Measurements from ENCODE around the gene ZMIZ1. TPM values are rescaled to one million over a fixed set of nuclear protein-coding genes. Genes with fewer than 3 reads are reported as not detected.

Gene ZMIZ1
- total and polyA plus RNA-seq, 8 donors: 63.1 to 87.2 (median 76.8) TPM

GRCh38 chr10:79170226-79170752 lies 101.5 kb downstream of the ZMIZ1 start:
- Histone ChIP-seq H3K27me3 (no peaks in the 10 kb centered on the region), H3K9me3 (no peaks in the 10 kb centered on the region), H3K4me3 (no peak overlapping the region), H3K4me1 (peaks cover 0 to 8% of the 10 kb centered on the region in 2 donors), H3K27ac (no peak overlapping the region), H3K36me3 (peaks cover 0 to 61% of the 10 kb centered on the region in 2 donors)
- TF ChIP-seq, protein P1, sequence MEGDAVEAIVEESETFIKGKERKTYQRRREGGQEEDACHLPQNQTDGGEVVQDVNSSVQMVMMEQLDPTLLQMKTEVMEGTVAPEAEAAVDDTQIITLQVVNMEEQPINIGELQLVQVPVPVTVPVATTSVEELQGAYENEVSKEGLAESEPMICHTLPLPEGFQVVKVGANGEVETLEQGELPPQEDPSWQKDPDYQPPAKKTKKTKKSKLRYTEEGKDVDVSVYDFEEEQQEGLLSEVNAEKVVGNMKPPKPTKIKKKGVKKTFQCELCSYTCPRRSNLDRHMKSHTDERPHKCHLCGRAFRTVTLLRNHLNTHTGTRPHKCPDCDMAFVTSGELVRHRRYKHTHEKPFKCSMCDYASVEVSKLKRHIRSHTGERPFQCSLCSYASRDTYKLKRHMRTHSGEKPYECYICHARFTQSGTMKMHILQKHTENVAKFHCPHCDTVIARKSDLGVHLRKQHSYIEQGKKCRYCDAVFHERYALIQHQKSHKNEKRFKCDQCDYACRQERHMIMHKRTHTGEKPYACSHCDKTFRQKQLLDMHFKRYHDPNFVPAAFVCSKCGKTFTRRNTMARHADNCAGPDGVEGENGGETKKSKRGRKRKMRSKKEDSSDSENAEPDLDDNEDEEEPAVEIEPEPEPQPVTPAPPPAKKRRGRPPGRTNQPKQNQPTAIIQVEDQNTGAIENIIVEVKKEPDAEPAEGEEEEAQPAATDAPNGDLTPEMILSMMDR (IDR thresholded peaks at IDR 0.05): no peak
- intact Hi-C loops (cut with DNase I): no loop called here
- DNase-seq (no peak), ATAC-seq (no peak)

- no peak overlapping the region for H3K4me3 ChIP-seq
- peaks cover 0 to 65% of the 10 kb centered on the region in 2 donors for H3K36me3 ChIP-seq
- ATAC-seq (no peak), DNase-seq (peak in 1 of 4 donors; percentile 64)
- no peaks in the 10 kb centered on the region for H3K27me3 ChIP-seq
- intact Hi-C loops (cut with DNase I): no loop called here
- peaks cover 4 to 13% of the 10 kb centered on the region in 2 donors for H3K4me1 ChIP-seq
- H3K9me3 ChIP-seq: no peaks in the 10 kb centered on the region
- no peak overlapping the region for H3K27ac ChIP-seq
- TF ChIP-seq, protein P1 (IDR thresholded peaks at IDR 0.05): no peak
Measured at GRCh38 chr10:79170993-79171392, 102.2 kb downstream of the ZMIZ1 start.

DNA sequence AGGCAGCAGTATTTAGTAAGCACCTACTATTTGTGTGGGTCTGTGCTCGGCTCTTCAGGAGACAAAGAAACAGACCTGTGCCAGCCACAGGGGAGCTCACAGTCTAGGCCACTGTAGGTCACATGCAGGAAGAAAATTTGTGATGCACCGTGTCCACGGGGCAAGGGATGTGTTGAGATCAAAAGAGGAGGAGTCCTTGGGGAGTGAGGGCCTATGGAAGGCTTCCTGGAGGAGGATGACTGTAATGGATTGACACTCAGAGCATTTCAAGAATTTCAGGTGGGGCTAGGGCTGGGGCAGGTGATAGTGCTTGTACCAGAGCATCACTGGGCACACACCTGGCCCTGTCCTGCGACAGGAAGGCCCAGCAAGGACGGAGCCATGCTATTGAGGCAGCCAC lies 102.7 kb downstream of the ZMIZ1 start:
- H3K27me3 ChIP-seq: no peaks in the 10 kb centered on the region
- peaks cover 0 to 61% of the 10 kb centered on the region in 2 donors for H3K36me3 ChIP-seq
- TF ChIP-seq, protein P1 (IDR thresholded peaks at IDR 0.05): no peak
- H3K4me1 ChIP-seq: peaks cover 5 to 18% of the 10 kb centered on the region in 2 donors
- no peaks in the 10 kb centered on the region for H3K9me3 ChIP-seq
- peak in 1 of 4 donors; percentile 24 for DNase-seq
- ATAC-seq: no peak
- no peak overlapping the region for H3K4me3 ChIP-seq
- intact Hi-C loops (cut with DNase I): no loop called here
- H3K27ac ChIP-seq: no peak overlapping the region

DNA sequence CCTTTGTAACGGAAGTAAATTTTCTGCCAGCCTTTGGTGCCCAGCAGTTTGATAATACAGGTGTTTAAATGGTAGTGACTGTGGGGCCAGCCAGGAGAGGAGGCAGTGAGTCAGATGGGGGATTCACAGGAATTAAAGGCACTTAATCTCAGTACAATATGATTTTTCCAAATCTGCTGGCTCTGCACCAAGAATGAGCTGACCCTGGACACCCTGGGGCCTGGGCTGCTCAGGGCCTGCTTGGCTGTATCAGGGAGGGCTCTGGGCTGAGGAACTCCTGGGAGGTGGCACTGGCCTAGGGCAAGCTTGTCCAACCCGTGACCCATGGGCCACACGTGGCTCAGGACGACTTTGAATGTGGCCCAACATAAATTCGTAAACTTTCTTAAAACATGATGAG lies 104.1 kb downstream of the ZMIZ1 start:
- ATAC-seq (no peak), DNase-seq (peak in 1 of 4 donors; percentile 47)
- Histone ChIP-seq H3K4me3 (no peak overlapping the region), H3K27me3 (no peaks in the 10 kb centered on the region), H3K9me3 (no peaks in the 10 kb centered on the region), H3K4me1 (peaks cover 8 to 29% of the 10 kb centered on the region in 2 donors), H3K36me3 (peaks cover 0 to 47% of the 10 kb centered on the region in 2 donors), H3K27ac (no peak overlapping the region)
- TF ChIP-seq, protein P1 (IDR thresholded peaks at IDR 0.05): no peak
- intact Hi-C loops (cut with DNase I): no loop called here

GRCh38 chr10:79173582-79174262 lies 105.0 kb downstream of the ZMIZ1 start:
- H3K27ac ChIP-seq: no peak overlapping the region
- no peaks in the 10 kb centered on the region for H3K9me3 ChIP-seq
- no peaks in the 10 kb centered on the region for H3K27me3 ChIP-seq
- intact Hi-C loops (cut with DNase I): no loop called here
- no peak overlapping the region for H3K4me3 ChIP-seq
- H3K4me1 ChIP-seq: peaks cover 17 to 38% of the 10 kb centered on the region in 2 donors
- H3K36me3 ChIP-seq: peaks cover 0 to 39% of the 10 kb centered on the region in 2 donors
- TF ChIP-seq, protein P1 (IDR thresholded peaks at IDR 0.05): no peak
- ATAC-seq (no peak), DNase-seq (peak in 1 of 4 donors; percentile 43)

Measured in left lung (tissue), 10 donors.